GM18508 (cell line): ENCODE data around the gene GMEB2.
A peak's percentile ranks its signal among the peaks of the same experiment; 100 is the strongest.
"Not testable (repeated sequence)": the region's sequence is repeated elsewhere in the genome, so short reads cannot be mapped to it uniquely, and the experiment has no call there.

Experiments
- ATAC-seq: cut with Tn5 transposase; IDR thresholded peaks from one replicate; pipeline ENCODE4 v1.9.1; 2021; ENCODE audit warnings: moderate number of reproducible peaks; ENCODE audit not compliant: insufficient read depth, unreplicated experiment

Gene GMEB2

DNA sequence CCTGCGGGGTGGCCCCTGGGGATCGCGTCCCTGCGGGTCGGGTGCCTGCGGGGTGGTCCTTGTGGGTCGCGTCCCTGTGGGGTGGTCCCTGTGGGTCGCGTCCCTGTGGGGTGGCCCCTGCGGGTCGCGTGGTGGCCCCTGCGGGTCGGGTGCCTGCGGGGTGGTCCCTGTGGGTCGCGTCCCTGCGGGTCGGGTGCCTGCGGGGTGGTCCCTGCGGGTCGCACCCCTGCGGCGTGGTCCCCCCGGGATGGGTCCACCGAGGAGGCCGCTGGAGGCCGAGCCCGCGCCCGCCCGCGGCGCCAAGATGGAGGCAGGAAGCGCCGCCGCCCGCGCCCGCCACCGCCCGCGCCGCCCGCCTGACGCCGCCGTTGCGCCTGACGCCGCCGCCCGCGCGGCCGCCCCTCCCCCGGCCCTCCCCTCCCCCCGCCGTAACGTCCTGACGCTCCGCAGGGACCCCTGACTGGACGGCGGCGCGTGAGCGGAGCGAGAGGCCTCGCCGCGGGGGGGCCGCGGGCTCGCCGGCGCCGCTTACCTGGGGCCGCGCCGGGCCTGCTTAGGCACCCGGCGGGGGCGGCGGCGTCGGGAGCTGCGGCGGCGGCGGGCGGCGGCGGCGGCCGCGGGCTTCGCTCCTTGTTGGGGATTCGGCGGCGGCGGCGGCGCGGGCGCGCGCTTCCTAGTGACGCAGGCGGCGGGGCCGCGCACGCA, at the start of gene GMEB2:
Gene GMEB2 (minus strand): TSS at position 678 of the 705 bp plus-strand sequence. CDS start 7,704 bp downstream, outside the sequence.
- peak; percentile 12 for ATAC-seq

- ATAC-seq = no peak
Observed at GRCh38 chr20:63675681-63676368, 48.9 kb upstream of the GMEB2 start.

- ATAC-seq = no peak
Observed at GRCh38 chr20:63673951-63674350, 47.0 kb upstream of the GMEB2 start.

- ATAC-seq = no peak
Observed at GRCh38 chr20:63672666-63673065, 45.8 kb upstream of the GMEB2 start.

DNA sequence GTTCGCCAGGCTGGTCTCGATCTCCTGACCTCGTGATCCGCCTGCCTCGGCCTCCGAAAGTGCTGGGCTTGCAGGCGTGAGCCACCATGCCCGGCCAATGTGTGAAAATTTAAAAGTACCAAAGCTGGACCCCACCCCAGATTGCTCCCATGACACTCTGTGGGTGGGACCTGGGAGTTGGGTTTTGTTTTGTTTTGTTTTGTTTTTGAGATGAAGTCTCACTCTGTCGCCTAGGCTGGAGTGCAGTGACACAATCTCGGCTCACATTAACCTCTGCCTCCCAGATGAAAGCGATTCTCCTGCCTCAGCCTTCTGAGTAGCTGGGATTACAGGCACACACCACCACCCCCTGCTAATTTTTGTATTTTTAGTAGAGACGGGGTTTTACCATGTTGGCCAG, 44.8 kb upstream of the GMEB2 start:
- ATAC-seq = not testable (repeated sequence)

DNA sequence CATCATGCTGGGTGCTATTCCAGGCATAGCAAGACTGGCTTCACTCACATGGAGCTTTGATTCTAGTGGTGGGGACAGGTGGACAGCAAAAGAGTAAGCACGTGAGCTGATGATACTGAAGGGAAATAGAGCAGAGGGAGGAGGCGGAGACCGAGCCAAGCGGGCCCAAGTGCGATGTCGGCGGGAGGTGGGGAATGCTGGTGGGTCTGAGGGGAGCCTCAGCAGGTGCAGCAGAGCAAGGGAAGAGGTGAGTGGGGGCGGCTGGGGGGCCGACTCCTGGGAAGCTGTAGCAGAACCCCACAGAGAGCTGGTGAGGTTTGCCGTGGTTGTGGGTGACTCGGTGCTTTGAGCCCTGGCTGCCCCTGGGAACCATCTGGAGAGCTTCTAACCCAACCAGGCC, 41.5 kb upstream of the GMEB2 start:
- no peak for ATAC-seq

DNA sequence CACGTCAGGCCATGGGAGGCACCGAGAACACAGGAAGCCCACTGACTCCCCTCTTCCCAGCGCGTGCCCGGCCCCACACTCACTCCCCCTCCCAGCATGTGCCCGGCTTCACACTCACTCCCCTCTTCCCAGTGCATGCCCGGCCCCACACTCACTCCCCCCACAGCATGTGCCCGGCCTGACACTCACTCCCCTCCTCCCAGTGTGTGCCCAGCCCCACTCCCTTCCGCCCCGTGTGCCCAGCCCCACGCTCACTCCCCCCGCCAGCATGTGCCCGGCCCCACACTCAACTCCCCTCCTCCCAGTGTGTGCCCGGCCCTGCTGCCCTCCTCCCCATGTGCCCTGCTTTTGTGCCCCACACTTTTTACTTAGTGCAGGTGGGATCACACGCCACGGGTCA, 41.0 kb upstream of the GMEB2 start:
- ATAC-seq = no peak

GRCh38 chr20:63665708-63666107, 38.8 kb upstream of the GMEB2 start:
- no peak for ATAC-seq

- no peak for ATAC-seq
Observed at GRCh38 chr20:63664861-63665594, 38.1 kb upstream of the GMEB2 start.

DNA sequence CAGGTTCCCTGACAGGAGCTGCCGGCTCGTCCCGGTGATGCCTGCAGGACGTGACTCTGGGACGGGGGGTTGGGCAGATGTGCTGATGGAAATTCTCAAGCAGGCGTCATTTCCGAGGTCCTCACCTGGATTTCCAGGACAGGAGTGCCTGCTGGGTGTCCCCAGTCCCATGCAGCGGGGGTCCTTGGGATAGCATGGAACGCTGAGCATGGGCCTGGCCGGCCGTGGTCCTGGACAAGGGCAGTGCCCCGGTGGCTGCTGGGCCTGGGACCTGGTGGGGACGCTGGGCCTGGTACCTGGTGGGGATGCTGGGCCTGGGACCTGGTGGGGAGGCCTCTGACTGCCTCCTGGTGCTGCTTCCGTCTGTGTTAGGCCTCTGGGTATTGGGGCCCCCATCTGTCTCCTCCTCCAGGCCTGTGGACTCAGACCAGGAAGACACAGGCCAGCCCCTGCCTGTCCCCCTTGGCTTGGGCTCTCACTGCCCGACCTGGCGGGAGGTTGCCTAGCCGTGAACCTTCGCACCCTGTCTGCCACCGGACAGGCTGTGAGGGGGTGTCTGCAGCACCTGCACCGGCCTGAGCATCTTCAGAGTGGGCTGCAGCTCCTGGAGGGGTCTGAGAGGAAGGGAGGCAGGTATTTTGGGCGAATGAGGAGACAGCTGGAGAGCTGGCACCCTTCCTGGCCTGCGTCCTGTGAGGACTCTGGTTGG, 37.4 kb upstream of the GMEB2 start:
- ATAC-seq = no peak

DNA sequence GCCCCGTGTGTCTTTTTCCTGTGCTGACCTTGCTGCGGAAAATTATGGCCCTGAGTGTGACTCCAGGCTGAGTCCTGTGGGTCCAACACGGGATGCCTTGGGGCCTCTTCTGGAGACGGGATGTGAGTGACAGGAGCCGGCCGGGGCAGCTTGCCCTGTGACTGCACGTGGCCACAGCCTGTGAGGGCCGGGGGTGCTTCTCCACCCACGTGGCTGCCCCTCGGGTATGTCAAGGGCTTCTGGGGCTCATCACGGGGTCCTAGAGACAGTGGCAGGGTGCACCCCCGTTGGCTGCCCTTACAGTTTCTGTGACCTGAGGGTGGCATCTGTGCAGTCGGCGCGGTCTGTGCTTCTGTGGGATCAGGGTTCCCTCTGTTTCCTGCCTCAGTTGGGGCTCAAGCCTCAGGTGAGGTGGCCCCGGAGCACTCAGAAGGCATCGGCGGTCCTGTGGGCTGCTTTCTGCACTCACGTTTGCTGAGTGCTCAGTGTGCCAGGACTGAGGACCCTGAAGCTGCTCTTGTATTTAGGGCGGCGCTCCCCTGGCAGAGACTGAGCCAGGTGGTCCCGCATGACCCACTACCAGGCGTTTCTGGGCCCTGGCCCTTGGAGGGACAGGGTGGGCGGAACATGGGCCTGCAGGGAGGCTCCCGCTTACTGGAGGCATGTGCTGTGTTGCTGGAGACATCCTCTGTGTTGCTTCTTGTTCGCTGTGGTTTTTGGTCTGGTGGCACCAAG, 36.6 kb upstream of the GMEB2 start:
- no peak for ATAC-seq

GRCh38 chr20:63662813-63663189, 35.9 kb upstream of the GMEB2 start:
- no peak for ATAC-seq

DNA sequence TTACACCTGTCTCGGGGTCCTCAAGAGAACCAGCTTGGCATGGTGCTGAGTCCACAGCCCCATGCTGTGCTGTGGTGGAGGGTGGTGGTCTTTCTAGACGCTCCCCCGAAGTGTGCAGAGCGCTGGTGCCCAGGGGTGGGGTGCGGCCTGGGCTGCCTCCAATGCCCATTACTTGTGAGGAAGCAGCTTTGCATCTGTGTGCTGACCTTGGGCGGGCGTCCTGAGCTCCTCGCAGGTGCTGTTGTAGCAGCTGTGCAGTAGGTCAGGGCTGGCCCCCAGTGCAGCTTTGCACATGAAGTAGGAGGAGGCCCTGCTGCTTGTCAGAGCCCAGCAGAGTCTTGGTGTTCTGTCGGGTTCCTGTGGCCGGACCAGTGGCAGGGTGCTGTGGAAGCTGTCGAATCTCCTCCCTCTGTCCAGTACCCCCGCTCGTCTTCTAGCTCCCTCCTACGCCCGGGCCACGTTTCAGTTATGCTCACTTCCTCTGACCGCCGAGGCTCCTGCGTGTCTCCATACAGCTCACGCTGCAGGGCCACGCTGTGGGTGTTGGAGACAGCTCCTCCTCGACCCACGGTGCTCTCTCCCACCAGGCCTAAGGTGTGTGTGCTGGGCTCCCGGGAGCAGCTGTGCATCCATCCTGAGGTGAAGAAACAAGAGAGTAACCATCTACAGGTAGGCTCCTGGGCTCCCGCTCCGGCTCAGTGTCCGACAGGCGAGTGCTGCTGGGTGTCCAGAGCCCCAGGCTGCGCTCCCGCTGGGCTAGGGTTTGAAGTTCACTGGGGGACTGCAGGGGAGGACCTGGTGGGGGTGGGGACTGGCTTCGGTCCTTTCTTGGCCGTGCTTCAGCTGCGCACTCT, 35.3 kb upstream of the GMEB2 start:
- no peak for ATAC-seq

DNA sequence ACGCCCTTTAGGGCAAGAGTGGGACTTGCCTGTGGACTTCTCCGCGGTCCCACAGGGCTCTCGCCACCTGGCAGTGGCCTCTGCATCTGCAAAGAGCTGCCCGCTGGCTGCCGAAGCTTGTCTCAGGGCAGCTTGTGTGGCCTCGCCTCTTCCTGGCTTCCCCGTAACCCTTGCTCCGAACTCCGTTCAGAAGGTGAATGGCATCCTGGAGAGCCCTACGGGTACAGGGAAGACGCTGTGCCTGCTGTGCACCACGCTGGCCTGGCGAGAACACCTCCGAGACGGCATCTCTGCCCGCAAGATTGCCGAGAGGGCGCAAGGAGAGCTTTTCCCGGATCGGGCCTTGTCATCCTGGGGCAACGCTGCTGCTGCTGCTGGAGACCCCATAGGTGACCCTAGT, 34.2 kb upstream of the GMEB2 start:
- no peak for ATAC-seq

- ATAC-seq = no peak
Observed at GRCh38 chr20:63660622-63661021, 33.7 kb upstream of the GMEB2 start.

DNA sequence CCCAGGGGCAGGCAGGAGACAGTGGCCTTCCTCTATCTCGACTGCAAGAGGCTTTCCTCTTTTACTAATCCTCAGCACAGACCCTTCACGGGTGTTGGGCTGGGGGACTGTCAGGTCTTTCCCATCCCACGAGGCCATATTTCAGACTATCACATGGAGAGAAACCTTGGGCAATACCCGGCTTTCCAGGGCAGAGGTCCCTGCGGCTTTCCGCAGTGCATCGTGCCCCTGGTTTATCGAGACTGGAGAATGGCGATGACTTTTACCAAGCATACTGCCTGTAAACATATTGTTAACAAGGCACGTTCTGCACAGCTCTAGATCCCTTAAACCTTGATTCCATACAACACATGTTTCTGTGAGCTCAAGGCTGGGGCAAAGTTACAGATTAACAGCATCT, 33.3 kb upstream of the GMEB2 start:
- ATAC-seq = not testable (repeated sequence)

DNA sequence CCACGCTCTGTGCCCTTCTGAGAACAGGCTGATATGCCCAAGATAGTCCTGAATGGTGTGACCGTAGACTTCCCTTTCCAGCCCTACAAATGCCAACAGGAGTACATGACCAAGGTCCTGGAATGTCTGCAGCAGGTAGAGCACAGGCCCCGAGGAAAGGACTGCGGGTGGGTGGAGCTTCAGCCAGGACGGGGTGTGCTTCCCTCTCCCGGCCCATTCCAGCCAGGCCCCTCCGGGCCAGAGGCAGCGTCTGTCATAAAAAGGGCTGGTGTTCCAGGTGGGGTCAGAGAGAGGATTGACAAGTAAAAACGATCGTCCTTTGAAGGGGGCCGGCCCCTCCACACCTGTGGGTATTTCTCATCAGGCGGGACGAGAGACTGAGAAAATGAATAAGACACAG, 32.5 kb upstream of the GMEB2 start:
- no peak for ATAC-seq

DNA sequence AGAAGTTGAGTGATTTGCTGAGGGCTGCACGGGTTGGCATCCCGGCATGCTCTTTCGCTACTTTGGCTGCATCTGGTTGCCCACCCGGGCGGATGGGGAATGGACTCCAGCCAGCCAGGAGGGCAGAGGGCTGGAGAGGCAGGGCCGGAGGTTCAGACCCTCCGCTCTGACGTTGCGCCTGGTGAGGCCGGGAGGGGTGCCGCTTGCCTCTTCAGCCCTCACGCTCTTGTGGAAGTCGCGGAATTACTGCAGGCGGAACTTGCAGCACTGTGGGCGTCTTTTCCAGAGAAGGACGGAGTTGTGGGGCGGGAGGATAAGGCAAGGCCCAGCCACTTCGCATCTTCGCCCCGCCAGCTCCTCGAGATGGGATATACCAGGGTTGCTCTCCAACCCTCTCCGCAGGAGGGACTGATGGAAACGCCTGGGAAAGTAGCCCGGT, 31.9 kb upstream of the GMEB2 start:
- peak; percentile 7 for ATAC-seq
